GM15510 (cell line): Measurements from ENCODE around the gene KDM4B.

Experiments used
- POLR2A ChIP-seq: IDR thresholded peaks from 3 replicates; pipeline ENCODE4 v1.6.1; 2011; ENCODE audit warnings: borderline replicate concordance; ENCODE audit not compliant: insufficient read length; ENCODE audit errors: extremely low read depth

KDM4B gene

GRCh38 chr19:5072115-5072514, 103.2 kb downstream of the KDM4B start:
- no peak for TF ChIP-seq POLR2A

GRCh38 chr19:5073153-5073844, 104.4 kb downstream of the KDM4B start:
- TF ChIP-seq POLR2A: no peak

- no peak for TF ChIP-seq POLR2A
Observed at GRCh38 chr19:5074407-5074806, 105.5 kb downstream of the KDM4B start.

- TF ChIP-seq POLR2A: no peak
Observed at GRCh38 chr19:5074830-5075394, 106.0 kb downstream of the KDM4B start.

GRCh38 chr19:5075597-5075996, 106.7 kb downstream of the KDM4B start:
- no peak for TF ChIP-seq POLR2A

GRCh38 chr19:5076440-5077208, 107.7 kb downstream of the KDM4B start:
- TF ChIP-seq POLR2A: no peak

- no peak for TF ChIP-seq POLR2A
Observed at GRCh38 chr19:5077209-5077515, 108.2 kb downstream of the KDM4B start.

- no peak for TF ChIP-seq POLR2A
Observed at GRCh38 chr19:5078182-5078581, 109.3 kb downstream of the KDM4B start.

GRCh38 chr19:5078666-5079065, 109.8 kb downstream of the KDM4B start:
- TF ChIP-seq POLR2A: no peak

- TF ChIP-seq POLR2A: no peak
Observed at GRCh38 chr19:5079071-5079774, 110.3 kb downstream of the KDM4B start.

- TF ChIP-seq POLR2A: no peak
Observed at GRCh38 chr19:5080030-5080654, 111.2 kb downstream of the KDM4B start.

- no peak for TF ChIP-seq POLR2A
Observed at GRCh38 chr19:5080809-5081208, 111.9 kb downstream of the KDM4B start.

- TF ChIP-seq POLR2A: no peak
Observed at GRCh38 chr19:5081443-5082161, 112.7 kb downstream of the KDM4B start.

- TF ChIP-seq POLR2A: no peak
Observed at GRCh38 chr19:5083547-5083965, 114.6 kb downstream of the KDM4B start.
